H1 (cell line): Measurements from ENCODE around the gene RFX5. TPM values are rescaled to one million over a fixed set of nuclear protein-coding genes. Genes with fewer than 3 reads are reported as not detected.

Experiments used
- CHD7 ChIP-seq: fragments of 300-600 bp; sonication (generic); IDR thresholded peaks from 2 replicates; pipeline ENCODE4 v1.7.1; 2012; ENCODE audit warnings: low read length, moderate library complexity, mild to moderate bottlenecking, inconsistent platforms; ENCODE audit not compliant: insufficient replicate concordance
- GTF2F1 ChIP-seq: IDR thresholded peaks from 2 replicates; pipeline ENCODE4 v1.6.1; 2012; ENCODE audit warnings: low read depth, low read length, improper control_type of control experiment, borderline replicate concordance
- KDM1A ChIP-seq: fragments of 200-600, 300-600 bp; sonication (generic); IDR thresholded peaks from 2 replicates; pipeline ENCODE4 v1.7.1; 2016; ENCODE audit warnings: mild to moderate bottlenecking, low read length, borderline replicate concordance
- KDM5A ChIP-seq: fragments of 200-600 bp; IDR thresholded peaks from 2 replicates; pipeline ENCODE4 v1.7.1; 2012; ENCODE audit warnings: mild to moderate bottlenecking, low read length, inconsistent platforms, mixed read lengths
- NANOG ChIP-seq: IDR thresholded peaks from 2 replicates; pipeline ENCODE4 v1.6.1; 2011; ENCODE audit warnings: low read length, low read depth, mild to moderate bottlenecking, inconsistent platforms; ENCODE audit not compliant: insufficient read depth, poor library complexity, severe bottlenecking
- RXRA ChIP-seq: IDR thresholded peaks from 2 replicates; pipeline ENCODE4 v1.6.1; 2011; ENCODE audit warnings: low read depth, mild to moderate bottlenecking, low read length, moderate library complexity; ENCODE audit not compliant: insufficient read depth
- SIN3A ChIP-seq, 2 experiments: IDR thresholded peaks in 1 of 2; conservative IDR thresholded peaks in 1 of 2; 2 replicates each; pipeline ENCODE4 v1.6.1; 2011 to 2012; ENCODE audit warnings: low read length in 2 of 2, improper control_type of control experiment in 1 of 2, low read depth in 1 of 2, mild to moderate bottlenecking in 1 of 2
- SP2 ChIP-seq: IDR thresholded peaks from 2 replicates; pipeline ENCODE4 v1.6.1; 2012; ENCODE audit warnings: mild to moderate bottlenecking, low read length, inconsistent platforms
- SP4 ChIP-seq: IDR thresholded peaks from 2 replicates; pipeline ENCODE4 v1.6.1; 2012; ENCODE audit warnings: low read length, inconsistent platforms
- TAF1 ChIP-seq: IDR thresholded peaks from 2 replicates; pipeline ENCODE4 v1.6.1; 2011; ENCODE audit warnings: mild to moderate bottlenecking, low read depth, low read length
- ZNF274 ChIP-seq: IDR thresholded peaks from 2 replicates; pipeline ENCODE4 v1.7.0; 2012; ENCODE audit warnings: low read length, borderline replicate concordance; ENCODE audit errors: extremely low read depth
- polyA plus RNA-seq, 7 experiments: library from polyadenylated mRNA; depleted of rRNA in 3 of 7; stranded (reverse) in 5 of 7; unstranded in 2 of 7; fragments of >200 nt in 5 of 7; fragments of 200-250 nt in 2 of 7; gene quantifications; 1 replicate in 5 of 7; 2 replicates in 1 of 7; 4 replicates in 1 of 7; pipeline versions ENCODE4 v1.2.1 to v1.2.3, GENCODE V29; 2011 to 2013; ENCODE audit warnings: missing spikeins in 2 of 7, mixed read lengths in 2 of 7
- total RNA-seq: library from RNA; stranded (reverse); fragmentation: NEBNext Ultra II Directional; extraction: Animal tissue kit (Norgen Biotek cat#: 25700); gene quantifications from 2 replicates; pipeline ENCODE4 v1.2.1, GENCODE V29; 2021

RFX5 gene
- total and polyA plus RNA-seq, 2 of the 8 experiments (the other 6 are each of a cell fraction or from before 2014, with no cell fraction given) = 27.8 to 59.7 TPM

GRCh38 chr1:151367658-151368392 is 20.8 kb upstream of the RFX5 start (continued):
- TF ChIP-seq CHD7 (no peak), SIN3A (conservative IDR thresholded peaks at IDR 0.05 in 1 of 2, IDR thresholded peaks at IDR 0.05 in 1 of 2; ENCODE audit: low read depth in 1 of 2, low read length in 2 of 2) (no peak), SP2 (no peak), KDM5A (no peak), SP4 (no peak), NANOG (no peak), ZNF274 (no peak), RXRA (no peak), KDM1A (no peak), GTF2F1 (no peak), TAF1 (no peak)
